ENCODE measurements around the gene PLA2R1.

DNA sequence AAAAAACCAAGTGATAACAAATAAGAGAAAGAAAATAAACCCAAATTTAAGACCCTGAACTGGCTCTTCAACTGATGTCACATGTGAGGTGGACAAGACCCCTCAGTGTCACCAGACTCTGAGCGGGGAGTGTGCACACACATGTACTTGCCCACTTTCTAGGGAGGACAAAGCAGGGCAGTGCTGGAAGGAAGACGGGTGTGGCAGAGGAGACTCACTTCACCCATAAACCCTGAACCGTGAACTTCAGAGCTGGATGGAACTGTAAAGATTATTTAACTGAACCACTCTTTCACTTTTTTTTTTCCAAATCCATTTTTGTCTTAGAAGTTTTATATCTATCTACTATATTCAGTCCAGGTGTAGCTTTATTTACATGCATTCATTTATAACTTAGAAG lies 12.3 kb downstream of the PLA2R1 start:
- TF ChIP-seq, protein P1, sequence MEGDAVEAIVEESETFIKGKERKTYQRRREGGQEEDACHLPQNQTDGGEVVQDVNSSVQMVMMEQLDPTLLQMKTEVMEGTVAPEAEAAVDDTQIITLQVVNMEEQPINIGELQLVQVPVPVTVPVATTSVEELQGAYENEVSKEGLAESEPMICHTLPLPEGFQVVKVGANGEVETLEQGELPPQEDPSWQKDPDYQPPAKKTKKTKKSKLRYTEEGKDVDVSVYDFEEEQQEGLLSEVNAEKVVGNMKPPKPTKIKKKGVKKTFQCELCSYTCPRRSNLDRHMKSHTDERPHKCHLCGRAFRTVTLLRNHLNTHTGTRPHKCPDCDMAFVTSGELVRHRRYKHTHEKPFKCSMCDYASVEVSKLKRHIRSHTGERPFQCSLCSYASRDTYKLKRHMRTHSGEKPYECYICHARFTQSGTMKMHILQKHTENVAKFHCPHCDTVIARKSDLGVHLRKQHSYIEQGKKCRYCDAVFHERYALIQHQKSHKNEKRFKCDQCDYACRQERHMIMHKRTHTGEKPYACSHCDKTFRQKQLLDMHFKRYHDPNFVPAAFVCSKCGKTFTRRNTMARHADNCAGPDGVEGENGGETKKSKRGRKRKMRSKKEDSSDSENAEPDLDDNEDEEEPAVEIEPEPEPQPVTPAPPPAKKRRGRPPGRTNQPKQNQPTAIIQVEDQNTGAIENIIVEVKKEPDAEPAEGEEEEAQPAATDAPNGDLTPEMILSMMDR (IDR thresholded peaks at IDR 0.05 in 8 of 11, conservative IDR thresholded peaks at IDR 0.05 in 3 of 11) = no peak
- TF ChIP-seq POLR2AphosphoS5 (IDR thresholded peaks at IDR 0.05) (no peak), POLR2A (IDR thresholded peaks at IDR 0.05) (no peak)
